ENCODE results near the gene MYL3.

The MYL3 gene

GRCh38 chr3:46904303-46905212, 41.3 kb upstream of the MYL3 start:
- no peak for DNase-seq (ENCODE audit: low read depth)
- no peak overlapping the region for H3K4me3 ChIP-seq (ENCODE audit: control insufficient read depth, low read depth, low read length)
- no peak for TF ChIP-seq CTCF (IDR thresholded peaks at IDR 0.05; ENCODE audit: control insufficient read depth, insufficient read depth, low read depth, low read length, missing control alignments)

GRCh38 chr3:46903341-46904302, 40.4 kb upstream of the MYL3 start:
- H3K4me3 ChIP-seq (ENCODE audit: control insufficient read depth, low read depth, low read length): no peak overlapping the region
- TF ChIP-seq CTCF (IDR thresholded peaks at IDR 0.05; ENCODE audit: control insufficient read depth, insufficient read depth, low read depth, low read length, missing control alignments): no peak
- no peak for DNase-seq (ENCODE audit: low read depth)

GRCh38 chr3:46902188-46902631, 39.0 kb upstream of the MYL3 start:
- DNase-seq (ENCODE audit: low read depth): no peak
- no peak overlapping the region for H3K4me3 ChIP-seq (ENCODE audit: control insufficient read depth, low read depth, low read length)
- TF ChIP-seq CTCF (IDR thresholded peaks at IDR 0.05; ENCODE audit: control insufficient read depth, insufficient read depth, low read depth, low read length, missing control alignments): no peak

- DNase-seq (ENCODE audit: low read depth): no peak
- H3K4me3 ChIP-seq (ENCODE audit: control insufficient read depth, low read depth, low read length): no peak overlapping the region
- no peak for TF ChIP-seq CTCF (IDR thresholded peaks at IDR 0.05; ENCODE audit: control insufficient read depth, insufficient read depth, low read depth, low read length, missing control alignments)
Observed at GRCh38 chr3:46901591-46902187, 38.4 kb upstream of the MYL3 start.

- DNase-seq (ENCODE audit: low read depth): no peak
- no peak overlapping the region for H3K4me3 ChIP-seq (ENCODE audit: control insufficient read depth, low read depth, low read length)
- TF ChIP-seq CTCF (IDR thresholded peaks at IDR 0.05; ENCODE audit: control insufficient read depth, insufficient read depth, low read depth, low read length, missing control alignments): no peak
Observed at GRCh38 chr3:46901061-46901460, 37.8 kb upstream of the MYL3 start.

- no peak for TF ChIP-seq CTCF (IDR thresholded peaks at IDR 0.05; ENCODE audit: control insufficient read depth, insufficient read depth, low read depth, low read length, missing control alignments)
- H3K4me3 ChIP-seq (ENCODE audit: control insufficient read depth, low read depth, low read length): no peak overlapping the region
- no peak for DNase-seq (ENCODE audit: low read depth)
Observed at GRCh38 chr3:46900356-46900755, 37.1 kb upstream of the MYL3 start.
